Measurements from ENCODE around the gene MAB21L3. TPM values are rescaled to one million over a fixed set of nuclear protein-coding genes. Genes with fewer than 3 reads are reported as not detected.

The MAB21L3 gene
- total and polyA plus RNA-seq, 2 experiments from 2014 or later: not detected

DNA sequence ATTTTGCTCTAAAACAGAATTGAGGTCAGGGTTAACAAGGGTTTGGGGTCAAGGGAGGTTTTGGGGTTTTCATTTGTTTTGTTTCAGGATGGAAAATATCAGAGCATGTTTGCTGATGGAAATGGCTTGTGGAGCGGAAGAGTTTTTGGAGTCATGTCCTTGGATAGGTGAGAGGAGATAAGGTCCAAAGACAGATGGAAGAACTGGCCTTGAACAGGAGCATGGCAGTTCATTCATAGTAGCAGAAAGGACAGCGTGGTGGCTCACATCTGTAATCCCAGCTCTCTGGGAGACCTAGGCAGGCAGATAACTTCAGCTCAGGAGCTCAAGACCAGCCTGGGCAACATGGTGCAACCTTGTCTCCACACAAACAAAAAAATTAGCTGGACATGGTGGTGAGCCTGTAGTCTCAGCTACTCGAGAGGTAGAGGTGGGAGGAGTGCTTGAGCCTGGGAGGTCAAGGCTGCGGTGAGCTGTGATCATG lies 65.1 kb downstream of the MAB21L3 start (continued):
- TF ChIP-seq, protein P1, sequence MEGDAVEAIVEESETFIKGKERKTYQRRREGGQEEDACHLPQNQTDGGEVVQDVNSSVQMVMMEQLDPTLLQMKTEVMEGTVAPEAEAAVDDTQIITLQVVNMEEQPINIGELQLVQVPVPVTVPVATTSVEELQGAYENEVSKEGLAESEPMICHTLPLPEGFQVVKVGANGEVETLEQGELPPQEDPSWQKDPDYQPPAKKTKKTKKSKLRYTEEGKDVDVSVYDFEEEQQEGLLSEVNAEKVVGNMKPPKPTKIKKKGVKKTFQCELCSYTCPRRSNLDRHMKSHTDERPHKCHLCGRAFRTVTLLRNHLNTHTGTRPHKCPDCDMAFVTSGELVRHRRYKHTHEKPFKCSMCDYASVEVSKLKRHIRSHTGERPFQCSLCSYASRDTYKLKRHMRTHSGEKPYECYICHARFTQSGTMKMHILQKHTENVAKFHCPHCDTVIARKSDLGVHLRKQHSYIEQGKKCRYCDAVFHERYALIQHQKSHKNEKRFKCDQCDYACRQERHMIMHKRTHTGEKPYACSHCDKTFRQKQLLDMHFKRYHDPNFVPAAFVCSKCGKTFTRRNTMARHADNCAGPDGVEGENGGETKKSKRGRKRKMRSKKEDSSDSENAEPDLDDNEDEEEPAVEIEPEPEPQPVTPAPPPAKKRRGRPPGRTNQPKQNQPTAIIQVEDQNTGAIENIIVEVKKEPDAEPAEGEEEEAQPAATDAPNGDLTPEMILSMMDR (conservative IDR thresholded peaks at IDR 0.05; ENCODE audit: low read depth in 2 of 2): no peak
- TF ChIP-seq ZNF114 (CRISPR knock-in tag; IDR thresholded peaks at IDR 0.05) (no peak), NANOG (IDR thresholded peaks at IDR 0.05; ENCODE audit: borderline replicate concordance) (no peak), CREB1 (CRISPR knock-in tag; IDR thresholded peaks at IDR 0.05; ENCODE audit: low read depth) (no peak), JUNB (IDR thresholded peaks at IDR 0.05; ENCODE audit: unreplicated experiment) (no peak), STAT1 (IDR thresholded peaks at IDR 0.05; ENCODE audit: unreplicated experiment) (no peak)
- TF ChIP-seq, protein P2, sequence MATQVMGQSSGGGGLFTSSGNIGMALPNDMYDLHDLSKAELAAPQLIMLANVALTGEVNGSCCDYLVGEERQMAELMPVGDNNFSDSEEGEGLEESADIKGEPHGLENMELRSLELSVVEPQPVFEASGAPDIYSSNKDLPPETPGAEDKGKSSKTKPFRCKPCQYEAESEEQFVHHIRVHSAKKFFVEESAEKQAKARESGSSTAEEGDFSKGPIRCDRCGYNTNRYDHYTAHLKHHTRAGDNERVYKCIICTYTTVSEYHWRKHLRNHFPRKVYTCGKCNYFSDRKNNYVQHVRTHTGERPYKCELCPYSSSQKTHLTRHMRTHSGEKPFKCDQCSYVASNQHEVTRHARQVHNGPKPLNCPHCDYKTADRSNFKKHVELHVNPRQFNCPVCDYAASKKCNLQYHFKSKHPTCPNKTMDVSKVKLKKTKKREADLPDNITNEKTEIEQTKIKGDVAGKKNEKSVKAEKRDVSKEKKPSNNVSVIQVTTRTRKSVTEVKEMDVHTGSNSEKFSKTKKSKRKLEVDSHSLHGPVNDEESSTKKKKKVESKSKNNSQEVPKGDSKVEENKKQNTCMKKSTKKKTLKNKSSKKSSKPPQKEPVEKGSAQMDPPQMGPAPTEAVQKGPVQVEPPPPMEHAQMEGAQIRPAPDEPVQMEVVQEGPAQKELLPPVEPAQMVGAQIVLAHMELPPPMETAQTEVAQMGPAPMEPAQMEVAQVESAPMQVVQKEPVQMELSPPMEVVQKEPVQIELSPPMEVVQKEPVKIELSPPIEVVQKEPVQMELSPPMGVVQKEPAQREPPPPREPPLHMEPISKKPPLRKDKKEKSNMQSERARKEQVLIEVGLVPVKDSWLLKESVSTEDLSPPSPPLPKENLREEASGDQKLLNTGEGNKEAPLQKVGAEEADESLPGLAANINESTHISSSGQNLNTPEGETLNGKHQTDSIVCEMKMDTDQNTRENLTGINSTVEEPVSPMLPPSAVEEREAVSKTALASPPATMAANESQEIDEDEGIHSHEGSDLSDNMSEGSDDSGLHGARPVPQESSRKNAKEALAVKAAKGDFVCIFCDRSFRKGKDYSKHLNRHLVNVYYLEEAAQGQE (IDR thresholded peaks at IDR 0.05; ENCODE audit: unreplicated experiment): no peak

DNA sequence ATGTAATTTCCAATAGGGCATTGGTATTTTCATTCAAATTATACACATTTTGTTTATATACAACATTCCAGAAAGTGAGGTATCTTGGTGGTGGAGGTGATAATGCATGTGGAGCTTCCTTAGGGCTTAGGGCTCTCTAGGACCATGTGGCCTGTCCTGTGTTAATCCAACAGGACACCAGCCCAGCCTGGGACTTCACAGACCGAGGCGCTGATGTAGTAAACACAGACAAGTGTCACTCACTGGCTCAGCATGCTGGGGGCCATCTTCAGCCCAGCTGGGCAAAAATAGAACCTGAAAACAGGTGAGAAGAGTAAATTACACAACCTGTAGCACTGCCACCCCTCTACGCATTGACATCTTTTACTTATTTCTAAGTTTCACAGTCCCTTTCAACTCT lies 66.7 kb downstream of the MAB21L3 start:
- Histone ChIP-seq H3K27me3 (ENCODE audit: insufficient read depth) (no peaks in the 10 kb centered on the region), H3K9me2 (ENCODE audit: insufficient read depth) (no peaks in the 10 kb centered on the region; the same call in 1 of the 2 replicates), H2AFZ (no peak overlapping the region), H3K4me3 (no peak overlapping the region), H4K20me1 (replicated peaks; ENCODE audit: insufficient read depth) (no peaks in the 10 kb centered on the region), H3K4me2 (no peak overlapping the region), H3K4me1 (ENCODE audit: insufficient read depth) (no peaks in the 10 kb centered on the region), H3F3A (replicated peaks; ENCODE audit: low read depth) (no peaks in the 10 kb centered on the region), H3K27ac (ENCODE audit: low read depth) (no peak overlapping the region), H3K79me2 (replicated peaks; ENCODE audit: insufficient read depth) (no peaks in the 10 kb centered on the region), H3K36me3 (ENCODE audit: insufficient read depth) (no peaks in the 10 kb centered on the region)
- Mint-ChIP-seq H3K27ac (no peak overlapping the region), H3K27me3 (ENCODE audit: insufficient read depth, low read depth, poor library complexity) (peaks cover 3% of the 10 kb centered on the region), H3K36me3 (ENCODE audit: low read depth) (no peaks in the 10 kb centered on the region), H3K4me3 (no peak overlapping the region), H3K4me1 (no peaks in the 10 kb centered on the region), H3K9me3 (no peaks in the 10 kb centered on the region)
- TF ChIP-seq, protein P1 (conservative IDR thresholded peaks at IDR 0.05; ENCODE audit: low read depth in 2 of 2): no peak
- TF ChIP-seq EZH2 (IDR thresholded peaks at IDR 0.05; ENCODE audit: low read depth, unreplicated experiment): no peak
- TF ChIP-seq, protein P2 (IDR thresholded peaks at IDR 0.05; ENCODE audit: unreplicated experiment): no peak
- no peak for ATAC-seq
- no peak for DNase-seq (ENCODE audit: low spot score)

All from GM23338 (cell line).